ENCODE data around the gene GMCL2. TPM values are rescaled to one million over a fixed set of nuclear protein-coding genes. Genes with fewer than 3 reads are reported as not detected.

The GMCL2 gene
- total RNA-seq, 1 experiment from 2014 or later = not detected

DNA sequence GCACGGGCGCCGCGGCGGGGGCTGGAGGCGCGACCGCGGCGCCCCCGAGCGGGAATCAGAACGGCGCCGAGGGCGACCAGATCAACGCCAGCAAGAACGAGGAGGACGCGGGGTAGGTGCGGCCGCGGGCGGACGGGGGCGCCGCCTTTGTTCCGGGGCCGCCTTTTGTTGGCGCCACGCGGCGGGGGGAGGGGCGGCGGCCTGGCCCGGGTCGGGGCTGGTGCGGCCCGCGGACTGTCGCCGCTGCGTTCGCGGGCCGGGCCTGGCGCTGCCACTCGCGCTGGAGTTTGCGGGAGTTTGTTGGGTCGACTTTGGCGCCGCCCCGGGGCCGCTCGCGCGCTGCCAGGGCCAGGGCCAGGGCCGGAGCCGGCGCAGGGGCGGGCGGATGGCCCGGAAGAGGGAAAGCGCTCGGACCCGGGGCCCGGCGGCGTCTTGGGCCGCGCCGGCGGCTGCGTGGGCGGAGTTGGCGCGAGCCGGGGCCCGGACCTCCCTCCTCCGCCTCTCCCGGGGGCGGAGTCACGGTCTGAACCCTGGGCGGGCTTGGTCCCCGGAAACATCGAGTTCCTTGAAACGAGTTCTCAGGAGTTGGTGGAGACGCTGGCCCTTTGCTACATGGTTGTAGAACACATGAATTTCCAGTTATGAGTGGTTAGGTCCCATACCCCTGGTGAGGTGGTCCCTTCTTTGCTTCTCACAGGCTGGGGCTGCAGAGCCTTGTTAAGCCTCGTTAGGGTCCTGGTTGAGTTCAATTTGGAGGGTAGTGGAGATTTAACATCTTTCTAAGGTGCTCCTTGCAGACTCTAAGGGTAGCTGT lies 18.0 kb upstream of the GMCL2 start:
- no peak overlapping the region for H3K4ac ChIP-seq (ENCODE audit: low read depth, low read length)
- H3K27me3 ChIP-seq (ENCODE audit: insufficient read depth, low read length) = no peaks in the 10 kb centered on the region
- no peak overlapping the region for H2BK120ac ChIP-seq (ENCODE audit: low read depth, low read length, poor library complexity, severe bottlenecking)
- TF ChIP-seq, protein P1, sequence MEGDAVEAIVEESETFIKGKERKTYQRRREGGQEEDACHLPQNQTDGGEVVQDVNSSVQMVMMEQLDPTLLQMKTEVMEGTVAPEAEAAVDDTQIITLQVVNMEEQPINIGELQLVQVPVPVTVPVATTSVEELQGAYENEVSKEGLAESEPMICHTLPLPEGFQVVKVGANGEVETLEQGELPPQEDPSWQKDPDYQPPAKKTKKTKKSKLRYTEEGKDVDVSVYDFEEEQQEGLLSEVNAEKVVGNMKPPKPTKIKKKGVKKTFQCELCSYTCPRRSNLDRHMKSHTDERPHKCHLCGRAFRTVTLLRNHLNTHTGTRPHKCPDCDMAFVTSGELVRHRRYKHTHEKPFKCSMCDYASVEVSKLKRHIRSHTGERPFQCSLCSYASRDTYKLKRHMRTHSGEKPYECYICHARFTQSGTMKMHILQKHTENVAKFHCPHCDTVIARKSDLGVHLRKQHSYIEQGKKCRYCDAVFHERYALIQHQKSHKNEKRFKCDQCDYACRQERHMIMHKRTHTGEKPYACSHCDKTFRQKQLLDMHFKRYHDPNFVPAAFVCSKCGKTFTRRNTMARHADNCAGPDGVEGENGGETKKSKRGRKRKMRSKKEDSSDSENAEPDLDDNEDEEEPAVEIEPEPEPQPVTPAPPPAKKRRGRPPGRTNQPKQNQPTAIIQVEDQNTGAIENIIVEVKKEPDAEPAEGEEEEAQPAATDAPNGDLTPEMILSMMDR (conservative IDR thresholded peaks at IDR 0.05) = no peak
- H3K36me3 Mint-ChIP-seq (ENCODE audit: insufficient read depth in 1 of 3, low read depth in 3 of 3) = peaks cover 49 to 52% (median 49%) of the 10 kb centered on the region in 3 experiments
- peak; percentile 62 for DNase-seq
- peaks cover 2% of the 10 kb centered on the region for H4K20me1 ChIP-seq (ENCODE audit: control insufficient read depth, insufficient read depth, insufficient read length)
- no peak overlapping the region for H4K8ac ChIP-seq (replicated peaks; ENCODE audit: insufficient read length, low read depth, low read length)
- H2AFZ ChIP-seq (ENCODE audit: low read length) = no peak overlapping the region
- no CpG with 5 or more reads among the region's 90 CpGs for WGBS (ENCODE audit: extremely low coverage, insufficient read length, low lambda C conversion rate)
- peak overlapping the region; percentile 99 for H3K9ac ChIP-seq (ENCODE audit: extremely low read depth, insufficient read length, low read length)
- H3K27ac ChIP-seq (ENCODE audit: insufficient read length, low read depth, low read length) = no peak overlapping the region
- no peak overlapping the region for H3K56ac ChIP-seq (ENCODE audit: insufficient read length, low read depth, low read length)
- peak overlapping the region; percentile 99 for H3K4me2 ChIP-seq (ENCODE audit: insufficient read depth, insufficient read length, low read length)
- H3K23ac ChIP-seq (ENCODE audit: insufficient read length, low read depth, low read length) = no peak overlapping the region
- peaks cover 9% of the 10 kb centered on the region for H3K79me1 ChIP-seq (ENCODE audit: insufficient read depth, low read depth, low read length, poor library complexity, severe bottlenecking)
- peak overlapping the region in 1 of 3 experiments; percentile 96; a peak in 2 of 7 replicates for H3K27ac Mint-ChIP-seq
- H2BK12ac ChIP-seq (ENCODE audit: insufficient read length, low read depth, low read length) = no peak overlapping the region
- H3T11ph ChIP-seq (ENCODE audit: low read length) = no peak overlapping the region
- peak overlapping the region; percentile 75 to 98 for H3K4me3 Mint-ChIP-seq
- H3K4me1 ChIP-seq (ENCODE audit: insufficient read depth, low read length) = no peaks in the 10 kb centered on the region; the same call in 1 of the 2 replicates
- H2BK5ac ChIP-seq (ENCODE audit: insufficient read length, low read length) = no peak overlapping the region
- H3K18ac ChIP-seq (ENCODE audit: insufficient read length, low read depth, low read length) = peak overlapping the region; percentile 75
- H3K9me3 Mint-ChIP-seq = peaks cover 2% of the 10 kb centered on the region in 2 experiments; a peak in 3 of 5 replicates
- peaks cover 27% of the 10 kb centered on the region for H3K27me3 Mint-ChIP-seq (ENCODE audit: low read depth)
- no peak overlapping the region for H2BK15ac ChIP-seq (ENCODE audit: low read depth, low read length)
- no peak overlapping the region for H4K5ac ChIP-seq (ENCODE audit: insufficient read length, low read depth, low read length)
- H2AK5ac ChIP-seq (ENCODE audit: insufficient read length, low read length) = no peak overlapping the region
- H4K91ac ChIP-seq (ENCODE audit: insufficient read length, low read depth, low read length) = no peak overlapping the region
- peaks cover 23% of the 10 kb centered on the region for H3K79me2 ChIP-seq (ENCODE audit: insufficient read depth, low read length)
- H2BK20ac ChIP-seq (ENCODE audit: low read depth, low read length, poor library complexity, severe bottlenecking) = no peak overlapping the region
- peaks cover 19 to 37% of the 10 kb centered on the region in 2 experiments for H3K4me1 Mint-ChIP-seq
- no peaks in the 10 kb centered on the region for H3K9me3 ChIP-seq (ENCODE audit: control insufficient read depth, low read depth, low read length)
- peak overlapping the region; percentile 94 for H3K14ac ChIP-seq (ENCODE audit: insufficient read depth, low read length)
- peaks cover 10% of the 10 kb centered on the region for H3K23me2 ChIP-seq (ENCODE audit: insufficient read length, low read depth, low read length, poor library complexity, severe bottlenecking)

All from H9 (cell line).